Measurements from ENCODE around the gene NSF.
"Not testable (repeated sequence)": the region's sequence is repeated elsewhere in the genome, so short reads cannot be mapped to it uniquely, and the experiment has no call there.

Gene NSF

DNA sequence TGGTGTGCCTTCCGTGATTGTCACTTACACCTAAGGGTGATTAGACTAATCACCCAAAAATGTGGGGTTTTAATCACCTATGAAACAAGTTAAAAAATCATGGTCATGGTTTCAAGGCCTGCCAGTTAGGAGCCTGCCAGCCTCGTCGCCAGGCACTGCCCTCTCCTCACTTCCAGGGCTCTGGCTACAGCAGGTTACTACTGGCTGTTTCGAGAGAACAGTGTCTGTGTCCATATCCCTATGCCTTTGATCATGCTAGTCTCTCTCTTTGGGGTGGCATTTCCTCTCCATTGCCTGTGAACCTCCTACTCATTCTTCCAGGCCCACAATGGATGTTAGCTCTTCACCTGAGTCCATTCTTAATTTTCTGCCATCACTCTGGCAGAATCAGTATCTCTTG, 80.3 kb downstream of the NSF start:
- H3K9ac ChIP-seq (ENCODE audit: low read length); H3K4me3 ChIP-seq (ENCODE audit: low read depth, low read length); H3K4me1 ChIP-seq (ENCODE audit: control insufficient read depth, insufficient read depth, low read length); H3K36me3 ChIP-seq (ENCODE audit: control insufficient read depth, insufficient read depth, low read length); H3K27me3 ChIP-seq (ENCODE audit: control insufficient read depth, insufficient read depth, low read length); H3K27ac ChIP-seq (ENCODE audit: low read depth, low read length); H3K9me3 ChIP-seq (ENCODE audit: control insufficient read depth, insufficient read depth, low read depth, low read length): not testable (repeated sequence)

DNA sequence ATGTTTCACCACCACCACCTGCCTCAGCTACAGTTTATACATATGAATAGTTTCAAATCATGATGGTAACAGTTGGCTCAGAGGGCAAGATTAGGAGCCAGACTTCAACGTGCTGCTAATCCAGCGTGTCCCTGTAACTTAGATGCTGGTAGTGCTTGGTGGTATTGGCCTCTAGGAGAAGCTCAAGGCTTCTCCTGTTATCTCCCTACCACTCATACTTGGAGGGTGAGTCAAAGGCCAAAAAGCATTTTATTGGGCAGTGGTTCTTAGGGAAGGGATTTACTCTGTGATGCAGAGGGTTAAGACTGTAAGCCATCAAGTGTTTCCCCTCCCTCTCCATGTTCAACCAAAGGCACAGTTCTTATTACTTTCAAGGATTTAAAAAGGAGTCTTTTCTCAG, 82.3 kb downstream of the NSF start:
- H3K27ac ChIP-seq (ENCODE audit: low read depth, low read length); H3K27me3 ChIP-seq (ENCODE audit: control insufficient read depth, insufficient read depth, low read length); H3K9ac ChIP-seq (ENCODE audit: low read length); H3K9me3 ChIP-seq (ENCODE audit: control insufficient read depth, insufficient read depth, low read depth, low read length); H3K4me3 ChIP-seq (ENCODE audit: low read depth, low read length); H3K4me1 ChIP-seq (ENCODE audit: control insufficient read depth, insufficient read depth, low read length); H3K36me3 ChIP-seq (ENCODE audit: control insufficient read depth, insufficient read depth, low read length): not testable (repeated sequence)

- H3K27me3 ChIP-seq (ENCODE audit: control insufficient read depth, insufficient read depth, low read length); H3K4me3 ChIP-seq (ENCODE audit: low read depth, low read length); H3K27ac ChIP-seq (ENCODE audit: low read depth, low read length); H3K9me3 ChIP-seq (ENCODE audit: control insufficient read depth, insufficient read depth, low read depth, low read length); H3K9ac ChIP-seq (ENCODE audit: low read length); H3K36me3 ChIP-seq (ENCODE audit: control insufficient read depth, insufficient read depth, low read length); H3K4me1 ChIP-seq (ENCODE audit: control insufficient read depth, insufficient read depth, low read length): not testable (repeated sequence)
These were observed 87.3 kb downstream of the NSF start for GRCh38 chr17:46677819-46678218.

DNA sequence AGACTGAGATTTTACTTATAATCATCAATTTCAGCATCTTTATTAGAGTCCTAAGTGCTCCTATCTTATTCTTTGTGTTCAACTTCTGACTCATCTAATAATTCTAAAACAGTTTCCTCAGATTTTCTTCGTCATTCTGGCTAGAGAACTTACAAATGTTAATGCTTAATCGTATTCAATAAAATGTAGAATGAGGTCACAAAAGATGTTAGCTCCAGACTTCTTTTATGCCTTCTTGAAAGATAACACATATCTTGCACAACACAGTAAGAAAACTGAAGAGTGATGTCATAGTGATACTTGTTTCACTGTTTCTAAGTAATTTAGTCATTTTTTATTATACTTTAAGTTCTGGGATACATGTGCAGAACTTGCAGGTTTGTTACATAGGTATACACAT, 93.2 kb downstream of the NSF start:
- H3K27ac ChIP-seq (ENCODE audit: low read depth, low read length); H3K27me3 ChIP-seq (ENCODE audit: control insufficient read depth, insufficient read depth, low read length); H3K9ac ChIP-seq (ENCODE audit: low read length); H3K9me3 ChIP-seq (ENCODE audit: control insufficient read depth, insufficient read depth, low read depth, low read length); H3K4me3 ChIP-seq (ENCODE audit: low read depth, low read length); H3K4me1 ChIP-seq (ENCODE audit: control insufficient read depth, insufficient read depth, low read length); H3K36me3 ChIP-seq (ENCODE audit: control insufficient read depth, insufficient read depth, low read length): not testable (repeated sequence)

GRCh38 chr17:46685284-46685683, 94.8 kb downstream of the NSF start:
- H3K36me3 ChIP-seq (ENCODE audit: control insufficient read depth, insufficient read depth, low read length); H3K27ac ChIP-seq (ENCODE audit: low read depth, low read length); H3K4me1 ChIP-seq (ENCODE audit: control insufficient read depth, insufficient read depth, low read length); H3K4me3 ChIP-seq (ENCODE audit: low read depth, low read length); H3K9ac ChIP-seq (ENCODE audit: low read length); H3K27me3 ChIP-seq (ENCODE audit: control insufficient read depth, insufficient read depth, low read length); H3K9me3 ChIP-seq (ENCODE audit: control insufficient read depth, insufficient read depth, low read depth, low read length): not testable (repeated sequence)

GRCh38 chr17:46692196-46692595, 101.7 kb downstream of the NSF start:
- H3K27ac ChIP-seq (ENCODE audit: low read depth, low read length); H3K9ac ChIP-seq (ENCODE audit: low read length); H3K4me1 ChIP-seq (ENCODE audit: control insufficient read depth, insufficient read depth, low read length); H3K9me3 ChIP-seq (ENCODE audit: control insufficient read depth, insufficient read depth, low read depth, low read length); H3K4me3 ChIP-seq (ENCODE audit: low read depth, low read length); H3K36me3 ChIP-seq (ENCODE audit: control insufficient read depth, insufficient read depth, low read length); H3K27me3 ChIP-seq (ENCODE audit: control insufficient read depth, insufficient read depth, low read length): not testable (repeated sequence)

DNA sequence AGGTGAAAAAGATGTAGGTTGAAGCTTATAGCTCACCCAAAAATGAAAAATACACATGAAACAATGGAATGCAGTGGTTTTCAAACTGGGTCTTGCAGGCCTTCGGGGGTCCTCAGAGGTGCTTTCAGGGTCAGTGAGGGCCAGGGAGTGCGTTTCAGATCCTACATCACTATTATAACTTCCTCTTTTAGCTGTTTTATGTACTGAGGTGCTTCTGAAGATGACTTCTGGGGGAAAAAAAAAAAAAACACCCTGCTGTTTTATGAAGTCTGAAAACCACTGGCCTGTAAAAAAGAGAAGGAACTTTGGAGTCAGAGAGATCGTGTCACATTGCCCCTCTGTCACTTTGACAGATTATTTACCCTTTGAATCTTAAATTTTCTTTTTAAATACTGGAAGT, 102.8 kb downstream of the NSF start:
- H3K9ac ChIP-seq (ENCODE audit: low read length); H3K9me3 ChIP-seq (ENCODE audit: control insufficient read depth, insufficient read depth, low read depth, low read length); H3K36me3 ChIP-seq (ENCODE audit: control insufficient read depth, insufficient read depth, low read length); H3K27me3 ChIP-seq (ENCODE audit: control insufficient read depth, insufficient read depth, low read length); H3K27ac ChIP-seq (ENCODE audit: low read depth, low read length); H3K4me1 ChIP-seq (ENCODE audit: control insufficient read depth, insufficient read depth, low read length); H3K4me3 ChIP-seq (ENCODE audit: low read depth, low read length): not testable (repeated sequence)

GRCh38 chr17:46696522-46696921, 106.1 kb downstream of the NSF start:
- H3K27ac ChIP-seq (ENCODE audit: low read depth, low read length); H3K9ac ChIP-seq (ENCODE audit: low read length); H3K27me3 ChIP-seq (ENCODE audit: control insufficient read depth, insufficient read depth, low read length); H3K4me1 ChIP-seq (ENCODE audit: control insufficient read depth, insufficient read depth, low read length); H3K36me3 ChIP-seq (ENCODE audit: control insufficient read depth, insufficient read depth, low read length); H3K9me3 ChIP-seq (ENCODE audit: control insufficient read depth, insufficient read depth, low read depth, low read length); H3K4me3 ChIP-seq (ENCODE audit: low read depth, low read length): not testable (repeated sequence)

- H3K4me1 ChIP-seq (ENCODE audit: control insufficient read depth, insufficient read depth, low read length); H3K36me3 ChIP-seq (ENCODE audit: control insufficient read depth, insufficient read depth, low read length); H3K4me3 ChIP-seq (ENCODE audit: low read depth, low read length); H3K9me3 ChIP-seq (ENCODE audit: control insufficient read depth, insufficient read depth, low read depth, low read length); H3K27ac ChIP-seq (ENCODE audit: low read depth, low read length); H3K27me3 ChIP-seq (ENCODE audit: control insufficient read depth, insufficient read depth, low read length); H3K9ac ChIP-seq (ENCODE audit: low read length): not testable (repeated sequence)
These were observed 108.5 kb downstream of the NSF start for GRCh38 chr17:46699014-46699413.

GRCh38 chr17:46717999-46718398, 127.5 kb downstream of the NSF start:
- Histone ChIP-seq H3K4me1 (ENCODE audit: control insufficient read depth, insufficient read depth, low read length) (0 out of 2 replicates have a peak, but pooled peaks cover 5% of the 10 kb centered on the region), H3K27ac (ENCODE audit: low read depth, low read length) (no peak overlapping the region), H3K27me3 (ENCODE audit: control insufficient read depth, insufficient read depth, low read length) (no peaks in the 10 kb centered on the region), H3K9ac (ENCODE audit: low read length) (no peak overlapping the region), H3K36me3 (ENCODE audit: control insufficient read depth, insufficient read depth, low read length) (peaks cover 4% of the 10 kb centered on the region; the same call in 1 of the 2 replicates), H3K9me3 (ENCODE audit: control insufficient read depth, insufficient read depth, low read depth, low read length) (no peaks in the 10 kb centered on the region), H3K4me3 (ENCODE audit: low read depth, low read length) (no peak overlapping the region)

DNA sequence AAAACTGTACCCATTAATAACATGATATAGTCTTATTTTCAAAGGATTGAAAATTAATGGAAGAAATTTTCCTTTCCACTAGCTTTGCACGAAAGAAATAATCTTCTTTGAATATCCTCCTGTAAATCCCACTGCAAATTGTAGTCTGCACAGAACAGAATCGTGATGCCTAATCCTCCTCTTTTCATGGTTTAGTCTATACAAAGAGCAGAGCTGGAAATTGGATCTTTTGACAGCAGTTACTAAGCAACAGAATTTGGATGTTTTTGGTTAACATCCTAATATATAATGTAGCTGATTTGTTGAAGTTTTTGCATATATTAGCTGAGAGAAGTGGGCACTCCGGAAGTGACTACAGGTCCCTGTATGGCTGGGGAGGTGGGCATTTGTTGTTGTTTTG, 129.4 kb downstream of the NSF start:
- H3K27me3 ChIP-seq (ENCODE audit: control insufficient read depth, insufficient read depth, low read length), result no peaks in the 10 kb centered on the region
- H3K4me3 ChIP-seq (ENCODE audit: low read depth, low read length), result no peak overlapping the region
- H3K9ac ChIP-seq (ENCODE audit: low read length), result no peak overlapping the region
- no peak overlapping the region for H3K27ac ChIP-seq (ENCODE audit: low read depth, low read length)
- H3K36me3 ChIP-seq (ENCODE audit: control insufficient read depth, insufficient read depth, low read length), result peaks cover 4% of the 10 kb centered on the region; the same call in 1 of the 2 replicates
- H3K9me3 ChIP-seq (ENCODE audit: control insufficient read depth, insufficient read depth, low read depth, low read length), result no peaks in the 10 kb centered on the region
- no peaks in the 10 kb centered on the region for H3K4me1 ChIP-seq (ENCODE audit: control insufficient read depth, insufficient read depth, low read length)

GRCh38 chr17:46720408-46720807, 129.9 kb downstream of the NSF start:
- Histone ChIP-seq H3K9me3 (ENCODE audit: control insufficient read depth, insufficient read depth, low read depth, low read length) (no peaks in the 10 kb centered on the region), H3K4me3 (ENCODE audit: low read depth, low read length) (no peak overlapping the region), H3K36me3 (ENCODE audit: control insufficient read depth, insufficient read depth, low read length) (peaks cover 4% of the 10 kb centered on the region; the same call in 1 of the 2 replicates), H3K27ac (ENCODE audit: low read depth, low read length) (no peak overlapping the region), H3K9ac (ENCODE audit: low read length) (no peak overlapping the region), H3K27me3 (ENCODE audit: control insufficient read depth, insufficient read depth, low read length) (no peaks in the 10 kb centered on the region), H3K4me1 (ENCODE audit: control insufficient read depth, insufficient read depth, low read length) (no peaks in the 10 kb centered on the region)
